HepG2 (cell line): ENCODE results near the gene MMP7. TPM values are rescaled to one million over a fixed set of nuclear protein-coding genes. Genes with fewer than 3 reads are reported as not detected.

ENCODE experiments used
- AKAP8 ChIP-seq: sonication (generic); formaldehyde crosslinking; IDR thresholded peaks from 2 replicates; pipeline ENCODE4 v1.5.1; 2020; ENCODE audit warnings: mild to moderate bottlenecking, missing genetic modification reagents
- ATF1 ChIP-seq: IDR thresholded peaks from 2 replicates; pipeline ENCODE4 v1.6.1; 2016; ENCODE audit warnings: mild to moderate bottlenecking, control low read depth
- BRD4 ChIP-seq: sonication (generic); formaldehyde crosslinking; IDR thresholded peaks from 2 replicates; pipeline ENCODE4 v1.4.0; 2020; ENCODE audit warnings: missing genetic modification reagents
- CEBPG ChIP-seq: IDR thresholded peaks from 2 replicates; pipeline ENCODE4 v1.6.1; 2016
- CREB3 ChIP-seq: sonication (generic); formaldehyde crosslinking; IDR thresholded peaks from 2 replicates; pipeline ENCODE4 v1.5.0; 2020; ENCODE audit warnings: missing genetic modification reagents
- ELF4 ChIP-seq: sonication (generic); formaldehyde crosslinking; IDR thresholded peaks from 2 replicates; pipeline ENCODE4 v1.5.0; 2020; ENCODE audit warnings: missing genetic modification reagents, mild to moderate bottlenecking, moderate library complexity, borderline replicate concordance
- HOXA3 ChIP-seq: sonication (generic); formaldehyde crosslinking; IDR thresholded peaks from 2 replicates; pipeline ENCODE4 v1.5.0; 2020; ENCODE audit warnings: missing genetic modification reagents
- KDM1A ChIP-seq: IDR thresholded peaks from 2 replicates; pipeline ENCODE4 v1.6.1; 2016; ENCODE audit warnings: missing compliant biosample characterization
- KMT2A ChIP-seq: sonication (generic); formaldehyde crosslinking; IDR thresholded peaks from 2 replicates; pipeline ENCODE4 v1.4.0; 2020; ENCODE audit warnings: missing genetic modification reagents
- MIER3 ChIP-seq: IDR thresholded peaks from 2 replicates; pipeline ENCODE4 v1.6.1; 2016; ENCODE audit warnings: missing compliant biosample characterization, borderline replicate concordance
- NCOR1 ChIP-seq: fragments of 200-600 bp; sonication (generic); IDR thresholded peaks from 2 replicates; pipeline ENCODE4 v1.7.0; 2017; ENCODE audit warnings: antibody characterized with exemption, low read length, borderline replicate concordance
- PHF8 ChIP-seq: sonication (generic); formaldehyde crosslinking; IDR thresholded peaks from 2 replicates; pipeline ENCODE4 v1.5.0; 2020; ENCODE audit warnings: missing genetic modification reagents
- PRDM4 ChIP-seq: sonication (generic); formaldehyde crosslinking; IDR thresholded peaks from 2 replicates; pipeline ENCODE4 v1.9.0; 2021; ENCODE audit warnings: missing genetic modification reagents, borderline replicate concordance
- RXRB ChIP-seq: IDR thresholded peaks from 2 replicates; pipeline ENCODE4 v1.6.1; 2016; ENCODE audit warnings: borderline replicate concordance, missing genetic modification reagents, missing compliant biosample characterization
- SIX1 ChIP-seq: sonication (generic); formaldehyde crosslinking; IDR thresholded peaks from 2 replicates; pipeline ENCODE4 v1.4.0; 2020; ENCODE audit warnings: missing genetic modification reagents, borderline replicate concordance
- SKI ChIP-seq: fragments of 450-650 bp; IDR thresholded peaks from one replicate; pipeline ENCODE4 v1.6.1; 2018; ENCODE audit warnings: mild to moderate bottlenecking; ENCODE audit not compliant: partially characterized antibody
- SRSF1 ChIP-seq: fragments of 200-400 bp; formaldehyde crosslinking; optimal IDR thresholded peaks from 2 replicates; pipeline ENCODE3; 2017; ENCODE audit warnings: mild to moderate bottlenecking, low read depth, low read length, moderate library complexity
- TAF15 ChIP-seq: fragments of 200-400 bp; formaldehyde crosslinking; IDR thresholded peaks from one replicate; pipeline ENCODE4 v1.6.1; 2018; ENCODE audit warnings: mild to moderate bottlenecking, low read depth, low read length; ENCODE audit not compliant: poor library complexity, severe bottlenecking
- YY1 ChIP-seq: IDR thresholded peaks from 2 replicates; pipeline ENCODE4 v1.6.1; 2011; ENCODE audit warnings: low read length, low read depth, moderate library complexity, mild to moderate bottlenecking; ENCODE audit not compliant: insufficient read depth, insufficient replicate concordance
- ZBTB21 ChIP-seq: sonication (generic); formaldehyde crosslinking; IDR thresholded peaks from 2 replicates; pipeline ENCODE4 v1.4.0; 2020; ENCODE audit warnings: missing genetic modification reagents
- ZNF496 ChIP-seq: sonication (generic); formaldehyde crosslinking; IDR thresholded peaks from 2 replicates; pipeline ENCODE4 v1.8.1; 2023; ENCODE audit warnings: mild to moderate bottlenecking, moderate library complexity, missing genetic modification reagents; ENCODE audit not compliant: insufficient replicate concordance
- ZNF501 ChIP-seq: sonication (generic); formaldehyde crosslinking; IDR thresholded peaks from 2 replicates; pipeline ENCODE4 v1.5.1; 2020; ENCODE audit warnings: mild to moderate bottlenecking, moderate library complexity, missing genetic modification reagents
- ZNF558 ChIP-seq: sonication (generic); formaldehyde crosslinking; IDR thresholded peaks from 2 replicates; pipeline ENCODE4 v1.9.0; 2022; ENCODE audit warnings: mild to moderate bottlenecking, missing genetic modification reagents, borderline replicate concordance
- ZNF580 ChIP-seq: IDR thresholded peaks from 2 replicates; pipeline ENCODE4 v1.6.1; 2016; ENCODE audit warnings: low read depth, borderline replicate concordance
- ZNF660 ChIP-seq: sonication (generic); formaldehyde crosslinking; IDR thresholded peaks from 2 replicates; pipeline ENCODE4 v1.5.1; 2020; ENCODE audit warnings: mild to moderate bottlenecking, low read depth, missing genetic modification reagents, borderline replicate concordance
- ZNF737 ChIP-seq: sonication (generic); formaldehyde crosslinking; IDR thresholded peaks from 2 replicates; pipeline ENCODE4 v1.5.0; 2020; ENCODE audit warnings: missing genetic modification reagents, mild to moderate bottlenecking, borderline replicate concordance
- ZNF800 ChIP-seq: sonication (generic); formaldehyde crosslinking; IDR thresholded peaks from 2 replicates; pipeline ENCODE4 v1.4.0; 2020; ENCODE audit warnings: missing genetic modification reagents
- polyA plus RNA-seq, 8 experiments: library from polyadenylated mRNA; depleted of rRNA in 3 of 8; stranded (reverse) in 7 of 8; unstranded in 1 of 8; fragments of >200 nt; fragmentation: Illumina TruSeq in 4 of 8; extraction: Trizol in 4 of 8; gene quantifications; 2 replicates each; pipeline versions ENCODE4 v1.2.1 to v1.2.3, GENCODE V29; 2011 to 2016; ENCODE audit warnings: low read depth in 4 of 8, missing spikeins in 1 of 8, mixed read lengths in 1 of 8; ENCODE audit not compliant: insufficient read depth in 1 of 8
- total RNA-seq, 5 experiments: library from RNA; depleted of rRNA; stranded (reverse); fragments of >200 nt; fragmentation: Illumina TruSeq; extraction: Trizol; gene quantifications; 2 replicates each; pipeline ENCODE4 v1.2.3, GENCODE V29; 2016; ENCODE audit warnings: low read depth in 1 of 5

The MMP7 gene
- total and polyA plus RNA-seq, 2 of the 13 experiments (the other 11 are each of a cell fraction or from before 2014, with no cell fraction given) = 0.17 TPM; not detected in 1

DNA sequence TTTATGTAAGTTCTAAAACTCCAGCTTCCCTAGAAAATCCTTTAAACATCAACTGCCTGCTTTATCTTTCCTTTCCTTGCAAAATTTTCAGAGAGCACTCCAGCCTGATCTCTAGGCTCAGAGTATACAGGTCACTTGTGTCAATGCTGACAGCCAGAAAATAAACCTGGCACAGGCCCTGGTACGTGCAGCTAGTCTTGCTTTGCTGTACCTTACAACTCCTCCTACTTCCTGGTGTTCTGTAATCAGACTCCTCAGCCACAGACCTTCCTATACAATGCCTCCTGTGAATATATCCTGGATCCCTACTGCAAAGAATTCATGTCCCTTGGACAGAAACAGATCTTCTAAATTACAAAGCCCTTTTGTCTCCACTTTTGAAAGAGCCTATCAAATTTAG, 53.7 kb downstream of the MMP7 start (continued):
- TF ChIP-seq PRDM4 (CRISPR knock-in tag) = no peak
- TF ChIP-seq CREB3 (CRISPR knock-in tag) = no peak
- TF ChIP-seq ZNF737 (CRISPR knock-in tag) = no peak
- TF ChIP-seq RXRB = peak; percentile 87; the same call in 1 of the 2 replicates
- TF ChIP-seq CEBPG (CRISPR knock-in tag) = peak; percentile 80
- peak; percentile 58; the same call in 1 of the 2 replicates for TF ChIP-seq ELF4 (CRISPR knock-in tag)
- no peak for TF ChIP-seq YY1
- TF ChIP-seq TAF15 = no peak
- TF ChIP-seq SIX1 (CRISPR knock-in tag) = peak; percentile 91
- TF ChIP-seq MIER3 = peak; percentile 73
- TF ChIP-seq ZNF660 (CRISPR knock-in tag) = no peak
- peak; percentile 85; the same call in 1 of the 2 replicates for TF ChIP-seq HOXA3 (CRISPR knock-in tag)
- TF ChIP-seq AKAP8 = 0 out of 2 replicates have a peak, but pooled peaks have one; percentile 41
- peak; percentile 67 for TF ChIP-seq ATF1 (CRISPR knock-in tag)
- peak; percentile 61; the same call in 1 of the 2 replicates for TF ChIP-seq ZNF580 (CRISPR knock-in tag)
- peak; percentile 22 for TF ChIP-seq SKI
- no peak for TF ChIP-seq ZNF496 (CRISPR knock-in tag)
- no peak for TF ChIP-seq PHF8 (CRISPR knock-in tag)
- peak; percentile 57; the same call in 1 of the 2 replicates for TF ChIP-seq NCOR1
- no peak for TF ChIP-seq ZBTB21 (CRISPR knock-in tag)
- TF ChIP-seq ZNF558 (CRISPR knock-in tag) = no peak
- peak; percentile 56; the same call in 1 of the 2 replicates for TF ChIP-seq BRD4 (CRISPR knock-in tag)
- peak; percentile 76 for TF ChIP-seq ZNF800 (CRISPR knock-in tag)
- no peak for TF ChIP-seq KDM1A
- no peak for TF ChIP-seq SRSF1
- TF ChIP-seq KMT2A = peak; percentile 56; the same call in 1 of the 2 replicates
- no peak; the same call in 1 of the 2 replicates for TF ChIP-seq ZNF501 (CRISPR knock-in tag)
